22Rv1 (cell line): Measurements from ENCODE around the gene CUL4A.

Experiments used
- CTCF ChIP-seq: fragments of 450-650 bp; IDR thresholded peaks from 2 replicates; pipeline ENCODE4 v1.5.1; 2017; ENCODE audit warnings: mild to moderate bottlenecking
- ZFX ChIP-seq: fragments of 450-650 bp; IDR thresholded peaks from 2 replicates; pipeline ENCODE4 v1.6.1; 2017; ENCODE audit warnings: antibody characterized with exemption, borderline replicate concordance

- TF ChIP-seq CTCF (no peak), ZFX (no peak)
Observed at GRCh38 chr13:113207890-113208420, 1.5 kb upstream of the CUL4A start.
